Astrocyte (in vitro differentiated cells and primary cell): ENCODE data around the gene LRP11.

Experiments
- CTCF ChIP-seq: IDR thresholded peaks from 2 replicates; pipeline ENCODE4 v1.5.1; 2011; ENCODE audit warnings: low read depth, mild to moderate bottlenecking, inconsistent platforms, low read length, moderate library complexity; ENCODE audit not compliant: insufficient read depth
- EZH2 ChIP-seq: IDR thresholded peaks from 2 replicates; pipeline ENCODE4 v1.6.1; 2012; ENCODE audit warnings: mild to moderate bottlenecking, low read length, inconsistent platforms; ENCODE audit not compliant: insufficient read depth

GRCh38 chr6:149840345-149841075 lies 23.6 kb downstream of the LRP11 start:
- no peak for TF ChIP-seq EZH2
- TF ChIP-seq CTCF, result peak; percentile 41
